ENCODE results near the gene INPP5E.

DNA sequence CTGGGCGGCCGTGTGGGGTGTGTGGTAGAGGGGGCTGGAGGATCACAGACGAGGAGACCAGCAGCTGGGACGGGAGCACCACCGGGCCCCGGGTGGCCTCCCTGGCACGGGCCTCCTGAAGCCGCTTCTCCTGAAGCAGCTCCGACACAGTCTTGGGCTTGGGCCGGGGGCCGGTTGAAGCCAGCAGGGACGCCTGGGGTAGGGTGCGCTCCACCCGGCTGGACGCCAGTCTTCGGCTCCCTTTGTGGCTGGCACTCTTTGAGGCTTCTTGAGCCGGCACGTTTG, 60.7 kb downstream of the INPP5E start:
- TF ChIP-seq, protein P1, sequence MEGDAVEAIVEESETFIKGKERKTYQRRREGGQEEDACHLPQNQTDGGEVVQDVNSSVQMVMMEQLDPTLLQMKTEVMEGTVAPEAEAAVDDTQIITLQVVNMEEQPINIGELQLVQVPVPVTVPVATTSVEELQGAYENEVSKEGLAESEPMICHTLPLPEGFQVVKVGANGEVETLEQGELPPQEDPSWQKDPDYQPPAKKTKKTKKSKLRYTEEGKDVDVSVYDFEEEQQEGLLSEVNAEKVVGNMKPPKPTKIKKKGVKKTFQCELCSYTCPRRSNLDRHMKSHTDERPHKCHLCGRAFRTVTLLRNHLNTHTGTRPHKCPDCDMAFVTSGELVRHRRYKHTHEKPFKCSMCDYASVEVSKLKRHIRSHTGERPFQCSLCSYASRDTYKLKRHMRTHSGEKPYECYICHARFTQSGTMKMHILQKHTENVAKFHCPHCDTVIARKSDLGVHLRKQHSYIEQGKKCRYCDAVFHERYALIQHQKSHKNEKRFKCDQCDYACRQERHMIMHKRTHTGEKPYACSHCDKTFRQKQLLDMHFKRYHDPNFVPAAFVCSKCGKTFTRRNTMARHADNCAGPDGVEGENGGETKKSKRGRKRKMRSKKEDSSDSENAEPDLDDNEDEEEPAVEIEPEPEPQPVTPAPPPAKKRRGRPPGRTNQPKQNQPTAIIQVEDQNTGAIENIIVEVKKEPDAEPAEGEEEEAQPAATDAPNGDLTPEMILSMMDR (IDR thresholded peaks at IDR 0.05): no peak
- TF ChIP-seq POLR2A (IDR thresholded peaks at IDR 0.05): no peak

Measured in lower leg skin (tissue), 3 donors.